Measurements from ENCODE around the gene CNTN2.

DNA sequence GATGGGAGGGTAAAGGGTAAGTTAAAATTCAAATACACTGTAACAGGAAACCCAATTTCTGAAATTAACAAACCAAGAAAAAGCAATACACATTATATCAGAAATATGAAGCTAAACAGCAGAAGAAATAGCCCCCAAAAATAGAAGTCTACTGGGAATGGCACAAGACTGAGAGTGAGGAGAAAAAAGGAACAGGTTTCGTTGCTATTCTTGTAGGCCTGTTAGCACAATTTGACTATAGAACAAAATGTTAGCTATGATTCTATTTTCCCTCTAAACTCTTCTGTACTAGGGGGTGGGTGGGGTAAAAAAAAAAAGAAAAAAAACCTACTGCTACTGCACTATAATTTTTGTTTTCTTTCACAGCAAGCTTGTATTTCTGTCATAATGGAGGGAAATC is 66.3 kb downstream of the CNTN2 start:
- TF ChIP-seq EZH2 (IDR thresholded peaks at IDR 0.05; ENCODE audit: low read depth, unreplicated experiment), result no peak
- no peak for TF ChIP-seq JUNB (IDR thresholded peaks at IDR 0.05; ENCODE audit: unreplicated experiment)
- TF ChIP-seq POLR2AphosphoS5 (IDR thresholded peaks at IDR 0.05; ENCODE audit: low read depth), result no peak
- TF ChIP-seq, protein P1, sequence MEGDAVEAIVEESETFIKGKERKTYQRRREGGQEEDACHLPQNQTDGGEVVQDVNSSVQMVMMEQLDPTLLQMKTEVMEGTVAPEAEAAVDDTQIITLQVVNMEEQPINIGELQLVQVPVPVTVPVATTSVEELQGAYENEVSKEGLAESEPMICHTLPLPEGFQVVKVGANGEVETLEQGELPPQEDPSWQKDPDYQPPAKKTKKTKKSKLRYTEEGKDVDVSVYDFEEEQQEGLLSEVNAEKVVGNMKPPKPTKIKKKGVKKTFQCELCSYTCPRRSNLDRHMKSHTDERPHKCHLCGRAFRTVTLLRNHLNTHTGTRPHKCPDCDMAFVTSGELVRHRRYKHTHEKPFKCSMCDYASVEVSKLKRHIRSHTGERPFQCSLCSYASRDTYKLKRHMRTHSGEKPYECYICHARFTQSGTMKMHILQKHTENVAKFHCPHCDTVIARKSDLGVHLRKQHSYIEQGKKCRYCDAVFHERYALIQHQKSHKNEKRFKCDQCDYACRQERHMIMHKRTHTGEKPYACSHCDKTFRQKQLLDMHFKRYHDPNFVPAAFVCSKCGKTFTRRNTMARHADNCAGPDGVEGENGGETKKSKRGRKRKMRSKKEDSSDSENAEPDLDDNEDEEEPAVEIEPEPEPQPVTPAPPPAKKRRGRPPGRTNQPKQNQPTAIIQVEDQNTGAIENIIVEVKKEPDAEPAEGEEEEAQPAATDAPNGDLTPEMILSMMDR (conservative IDR thresholded peaks at IDR 0.05; ENCODE audit: low read depth in 2 of 2), result no peak
- TF ChIP-seq STAT1 (IDR thresholded peaks at IDR 0.05; ENCODE audit: unreplicated experiment), result no peak
- TF ChIP-seq ZNF114 (CRISPR knock-in tag; IDR thresholded peaks at IDR 0.05), result no peak
- TF ChIP-seq CREB1 (CRISPR knock-in tag; IDR thresholded peaks at IDR 0.05; ENCODE audit: low read depth), result no peak
- TF ChIP-seq, protein P2, sequence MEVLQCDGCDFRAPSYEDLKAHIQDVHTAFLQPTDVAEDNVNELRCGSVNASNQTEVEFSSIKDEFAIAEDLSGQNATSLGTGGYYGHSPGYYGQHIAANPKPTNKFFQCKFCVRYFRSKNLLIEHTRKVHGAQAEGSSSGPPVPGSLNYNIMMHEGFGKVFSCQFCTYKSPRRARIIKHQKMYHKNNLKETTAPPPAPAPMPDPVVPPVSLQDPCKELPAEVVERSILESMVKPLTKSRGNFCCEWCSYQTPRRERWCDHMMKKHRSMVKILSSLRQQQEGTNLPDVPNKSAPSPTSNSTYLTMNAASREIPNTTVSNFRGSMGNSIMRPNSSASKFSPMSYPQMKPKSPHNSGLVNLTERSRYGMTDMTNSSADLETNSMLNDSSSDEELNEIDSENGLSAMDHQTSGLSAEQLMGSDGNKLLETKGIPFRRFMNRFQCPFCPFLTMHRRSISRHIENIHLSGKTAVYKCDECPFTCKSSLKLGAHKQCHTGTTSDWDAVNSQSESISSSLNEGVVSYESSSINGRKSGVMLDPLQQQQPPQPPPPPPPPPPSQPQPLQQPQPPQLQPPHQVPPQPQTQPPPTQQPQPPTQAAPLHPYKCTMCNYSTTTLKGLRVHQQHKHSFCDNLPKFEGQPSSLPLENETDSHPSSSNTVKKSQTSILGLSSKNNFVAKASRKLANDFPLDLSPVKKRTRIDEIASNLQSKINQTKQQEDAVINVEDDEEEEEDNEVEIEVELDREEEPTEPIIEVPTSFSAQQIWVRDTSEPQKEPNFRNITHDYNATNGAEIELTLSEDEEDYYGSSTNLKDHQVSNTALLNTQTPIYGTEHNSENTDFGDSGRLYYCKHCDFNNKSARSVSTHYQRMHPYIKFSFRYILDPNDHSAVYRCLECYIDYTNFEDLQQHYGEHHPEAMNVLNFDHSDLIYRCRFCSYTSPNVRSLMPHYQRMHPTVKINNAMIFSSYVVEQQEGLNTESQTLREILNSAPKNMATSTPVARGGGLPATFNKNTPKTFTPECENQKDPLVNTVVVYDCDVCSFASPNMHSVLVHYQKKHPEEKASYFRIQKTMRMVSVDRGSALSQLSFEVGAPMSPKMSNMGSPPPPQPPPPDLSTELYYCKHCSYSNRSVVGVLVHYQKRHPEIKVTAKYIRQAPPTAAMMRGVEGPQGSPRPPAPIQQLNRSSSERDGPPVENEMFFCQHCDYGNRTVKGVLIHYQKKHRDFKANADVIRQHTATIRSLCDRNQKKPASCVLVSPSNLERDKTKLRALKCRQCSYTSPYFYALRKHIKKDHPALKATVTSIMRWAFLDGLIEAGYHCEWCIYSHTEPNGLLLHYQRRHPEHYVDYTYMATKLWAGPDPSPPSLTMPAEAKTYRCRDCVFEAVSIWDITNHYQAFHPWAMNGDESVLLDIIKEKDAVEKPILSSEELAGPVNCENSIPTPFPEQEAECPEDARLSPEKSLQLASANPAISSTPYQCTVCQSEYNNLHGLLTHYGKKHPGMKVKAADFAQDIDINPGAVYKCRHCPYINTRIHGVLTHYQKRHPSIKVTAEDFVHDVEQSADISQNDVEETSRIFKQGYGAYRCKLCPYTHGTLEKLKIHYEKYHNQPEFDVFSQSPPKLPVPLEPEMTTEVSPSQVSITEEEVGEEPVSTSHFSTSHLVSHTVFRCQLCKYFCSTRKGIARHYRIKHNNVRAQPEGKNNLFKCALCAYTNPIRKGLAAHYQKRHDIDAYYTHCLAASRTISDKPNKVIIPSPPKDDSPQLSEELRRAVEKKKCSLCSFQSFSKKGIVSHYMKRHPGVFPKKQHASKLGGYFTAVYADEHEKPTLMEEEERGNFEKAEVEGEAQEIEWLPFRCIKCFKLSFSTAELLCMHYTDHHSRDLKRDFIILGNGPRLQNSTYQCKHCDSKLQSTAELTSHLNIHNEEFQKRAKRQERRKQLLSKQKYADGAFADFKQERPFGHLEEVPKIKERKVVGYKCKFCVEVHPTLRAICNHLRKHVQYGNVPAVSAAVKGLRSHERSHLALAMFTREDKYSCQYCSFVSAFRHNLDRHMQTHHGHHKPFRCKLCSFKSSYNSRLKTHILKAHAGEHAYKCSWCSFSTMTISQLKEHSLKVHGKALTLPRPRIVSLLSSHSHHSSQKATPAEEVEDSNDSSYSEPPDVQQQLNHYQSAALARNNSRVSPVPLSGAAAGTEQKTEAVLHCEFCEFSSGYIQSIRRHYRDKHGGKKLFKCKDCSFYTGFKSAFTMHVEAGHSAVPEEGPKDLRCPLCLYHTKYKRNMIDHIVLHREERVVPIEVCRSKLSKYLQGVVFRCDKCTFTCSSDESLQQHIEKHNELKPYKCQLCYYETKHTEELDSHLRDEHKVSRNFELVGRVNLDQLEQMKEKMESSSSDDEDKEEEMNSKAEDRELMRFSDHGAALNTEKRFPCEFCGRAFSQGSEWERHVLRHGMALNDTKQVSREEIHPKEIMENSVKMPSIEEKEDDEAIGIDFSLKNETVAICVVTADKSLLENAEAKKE (CRISPR knock-in tag; IDR thresholded peaks at IDR 0.05), result no peak
- TF ChIP-seq REST (IDR thresholded peaks at IDR 0.05; ENCODE audit: unreplicated experiment), result no peak
- no peak for TF ChIP-seq ZNF331 (CRISPR knock-in tag; IDR thresholded peaks at IDR 0.05; ENCODE audit: low read depth)
- no peak for TF ChIP-seq EZH2phosphoT487 (IDR thresholded peaks at IDR 0.05; ENCODE audit: unreplicated experiment)

Data from GM23338 (cell line).